HepG2 (cell line): ENCODE results near the gene APBB2. TPM values are rescaled to one million over a fixed set of nuclear protein-coding genes. Genes with fewer than 3 reads are reported as not detected.

Source experiments
- MEIS1 ChIP-seq: sonication (generic); formaldehyde crosslinking; IDR thresholded peaks from 2 replicates; pipeline ENCODE4 v1.9.0; 2021; ENCODE audit warnings: mild to moderate bottlenecking, missing genetic modification reagents, moderate library complexity, borderline replicate concordance
- NR2F1 ChIP-seq, 2 experiments: fragments of 450-650 bp in 1 of 2; formaldehyde crosslinking in 1 of 2; IDR thresholded peaks; 2 replicates each; pipeline versions ENCODE4 v1.5.0 to v1.6.1; 2016 to 2020; ENCODE audit warnings: mild to moderate bottlenecking in 1 of 2, missing compliant biosample characterization in 1 of 2, missing genetic modification reagents in 1 of 2, moderate library complexity in 1 of 2
- PCBP1 ChIP-seq: fragments of 200-400 bp; formaldehyde crosslinking; IDR thresholded peaks from 2 replicates; pipeline ENCODE4 v1.6.1; 2017; ENCODE audit warnings: mild to moderate bottlenecking, low read depth, low read length, borderline replicate concordance
- SMYD3 ChIP-seq: sonication (generic); formaldehyde crosslinking; IDR thresholded peaks from 2 replicates; pipeline ENCODE4 v1.8.1; 2023; ENCODE audit warnings: mild to moderate bottlenecking, missing genetic modification reagents
- SNAPC2 ChIP-seq: sonication (generic); formaldehyde crosslinking; IDR thresholded peaks from 2 replicates; pipeline ENCODE4 v1.8.1; 2022; ENCODE audit warnings: mild to moderate bottlenecking, missing genetic modification reagents
- SNRNP70 ChIP-seq: fragments of 200-400 bp; formaldehyde crosslinking; IDR thresholded peaks from 2 replicates; pipeline ENCODE4 v1.6.1; 2017; ENCODE audit warnings: mild to moderate bottlenecking, low read depth, low read length, moderate library complexity
- SOX5 ChIP-seq: IDR thresholded peaks from 2 replicates; pipeline ENCODE4 v1.6.1; 2016; ENCODE audit warnings: borderline replicate concordance
- ZNF382 ChIP-seq: sonication (generic); formaldehyde crosslinking; IDR thresholded peaks from 2 replicates; pipeline ENCODE4 v1.5.0; 2020; ENCODE audit warnings: missing genetic modification reagents, mild to moderate bottlenecking, borderline replicate concordance
- polyA plus RNA-seq, 8 experiments: library from polyadenylated mRNA; depleted of rRNA in 3 of 8; stranded (reverse) in 7 of 8; unstranded in 1 of 8; fragments of >200 nt; fragmentation: Illumina TruSeq in 4 of 8; extraction: Trizol in 4 of 8; gene quantifications; 2 replicates each; pipeline versions ENCODE4 v1.2.1 to v1.2.3, GENCODE V29; 2011 to 2016; ENCODE audit warnings: low read depth in 4 of 8, missing spikeins in 1 of 8, mixed read lengths in 1 of 8; ENCODE audit not compliant: insufficient read depth in 1 of 8
- total RNA-seq, 5 experiments: library from RNA; depleted of rRNA; stranded (reverse); fragments of >200 nt; fragmentation: Illumina TruSeq; extraction: Trizol; gene quantifications; 2 replicates each; pipeline ENCODE4 v1.2.3, GENCODE V29; 2016; ENCODE audit warnings: low read depth in 1 of 5
- TF ChIP-seq, protein P1 (sequence below): sonication (generic); formaldehyde crosslinking; IDR thresholded peaks from 2 replicates; pipeline ENCODE4 v1.5.0; 2020; ENCODE audit warnings: missing genetic modification reagents, mild to moderate bottlenecking, borderline replicate concordance
- TF ChIP-seq, protein P2 (sequence below): IDR thresholded peaks from 2 replicates; pipeline ENCODE4 v1.6.1; 2016; ENCODE audit warnings: low read depth, control low read depth
- TF ChIP-seq, protein P3 (sequence below): IDR thresholded peaks from 2 replicates; pipeline ENCODE4 v1.6.1; 2016; ENCODE audit warnings: low read depth, missing genetic modification reagents, missing compliant biosample characterization
- TF ChIP-seq, protein P4 (sequence below): sonication (generic); formaldehyde crosslinking; IDR thresholded peaks from 2 replicates; pipeline ENCODE4 v1.4.0; 2020; ENCODE audit warnings: missing genetic modification reagents

APBB2 gene
- total and polyA plus RNA-seq, 2 of the 13 experiments (the other 11 are each of a cell fraction or from before 2014, with no cell fraction given): 11.7 to 17.0 TPM

DNA sequence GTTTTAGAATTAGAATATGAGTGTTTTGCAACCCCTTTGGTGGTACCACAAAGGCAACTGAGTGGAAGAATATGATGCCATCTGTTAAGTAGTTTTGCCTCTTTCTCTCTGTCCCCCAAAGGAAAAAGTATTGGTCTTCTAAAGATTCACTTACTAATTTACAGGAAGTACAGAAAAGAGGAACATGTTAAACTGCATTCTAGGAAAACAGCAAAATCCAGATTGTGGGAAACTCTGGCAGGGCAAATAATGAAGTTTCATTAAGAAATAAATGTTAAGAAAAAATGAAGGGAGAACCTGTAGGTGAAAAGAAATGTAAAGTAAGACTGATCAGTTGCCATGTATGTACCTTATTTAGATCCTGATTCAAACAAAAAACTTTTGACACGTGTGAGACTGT lies 425.3 kb downstream of the APBB2 start (continued):
- TF ChIP-seq MEIS1 (CRISPR knock-in tag) (no peak), NR2F1 (CRISPR knock-in tag; IDR thresholded peaks at IDR 0.05) (no peak), ZNF382 (CRISPR knock-in tag) (no peak), PCBP1 (no peak), SMYD3 (CRISPR knock-in tag) (no peak), SOX5 (CRISPR knock-in tag) (no peak), SNRNP70 (no peak), SNAPC2 (no peak)
- TF ChIP-seq, protein P1, sequence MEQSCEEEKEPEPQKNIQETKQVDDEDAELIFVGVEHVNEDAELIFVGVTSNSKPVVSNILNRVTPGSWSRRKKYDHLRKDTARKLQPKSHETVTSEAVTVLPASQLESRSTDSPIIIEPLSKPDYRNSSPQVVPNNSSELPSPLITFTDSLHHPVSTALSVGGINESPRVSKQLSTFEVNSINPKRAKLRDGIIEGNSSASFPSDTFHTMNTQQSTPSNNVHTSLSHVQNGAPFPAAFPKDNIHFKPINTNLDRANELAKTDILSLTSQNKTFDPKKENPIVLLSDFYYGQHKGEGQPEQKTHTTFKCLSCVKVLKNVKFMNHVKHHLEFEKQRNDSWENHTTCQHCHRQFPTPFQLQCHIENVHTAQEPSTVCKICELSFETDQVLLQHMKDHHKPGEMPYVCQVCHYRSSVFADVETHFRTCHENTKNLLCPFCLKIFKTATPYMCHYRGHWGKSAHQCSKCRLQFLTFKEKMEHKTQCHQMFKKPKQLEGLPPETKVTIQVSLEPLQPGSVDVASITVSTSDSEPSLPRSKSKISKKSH (CRISPR knock-in tag): no peak
- TF ChIP-seq, protein P2, sequence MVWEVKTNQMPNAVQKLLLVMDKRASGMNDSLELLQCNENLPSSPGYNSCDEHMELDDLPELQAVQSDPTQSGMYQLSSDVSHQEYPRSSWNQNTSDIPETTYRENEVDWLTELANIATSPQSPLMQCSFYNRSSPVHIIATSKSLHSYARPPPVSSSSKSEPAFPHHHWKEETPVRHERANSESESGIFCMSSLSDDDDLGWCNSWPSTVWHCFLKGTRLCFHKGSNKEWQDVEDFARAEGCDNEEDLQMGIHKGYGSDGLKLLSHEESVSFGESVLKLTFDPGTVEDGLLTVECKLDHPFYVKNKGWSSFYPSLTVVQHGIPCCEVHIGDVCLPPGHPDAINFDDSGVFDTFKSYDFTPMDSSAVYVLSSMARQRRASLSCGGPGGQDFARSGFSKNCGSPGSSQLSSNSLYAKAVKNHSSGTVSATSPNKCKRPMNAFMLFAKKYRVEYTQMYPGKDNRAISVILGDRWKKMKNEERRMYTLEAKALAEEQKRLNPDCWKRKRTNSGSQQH (CRISPR knock-in tag): no peak
- TF ChIP-seq, protein P3, sequence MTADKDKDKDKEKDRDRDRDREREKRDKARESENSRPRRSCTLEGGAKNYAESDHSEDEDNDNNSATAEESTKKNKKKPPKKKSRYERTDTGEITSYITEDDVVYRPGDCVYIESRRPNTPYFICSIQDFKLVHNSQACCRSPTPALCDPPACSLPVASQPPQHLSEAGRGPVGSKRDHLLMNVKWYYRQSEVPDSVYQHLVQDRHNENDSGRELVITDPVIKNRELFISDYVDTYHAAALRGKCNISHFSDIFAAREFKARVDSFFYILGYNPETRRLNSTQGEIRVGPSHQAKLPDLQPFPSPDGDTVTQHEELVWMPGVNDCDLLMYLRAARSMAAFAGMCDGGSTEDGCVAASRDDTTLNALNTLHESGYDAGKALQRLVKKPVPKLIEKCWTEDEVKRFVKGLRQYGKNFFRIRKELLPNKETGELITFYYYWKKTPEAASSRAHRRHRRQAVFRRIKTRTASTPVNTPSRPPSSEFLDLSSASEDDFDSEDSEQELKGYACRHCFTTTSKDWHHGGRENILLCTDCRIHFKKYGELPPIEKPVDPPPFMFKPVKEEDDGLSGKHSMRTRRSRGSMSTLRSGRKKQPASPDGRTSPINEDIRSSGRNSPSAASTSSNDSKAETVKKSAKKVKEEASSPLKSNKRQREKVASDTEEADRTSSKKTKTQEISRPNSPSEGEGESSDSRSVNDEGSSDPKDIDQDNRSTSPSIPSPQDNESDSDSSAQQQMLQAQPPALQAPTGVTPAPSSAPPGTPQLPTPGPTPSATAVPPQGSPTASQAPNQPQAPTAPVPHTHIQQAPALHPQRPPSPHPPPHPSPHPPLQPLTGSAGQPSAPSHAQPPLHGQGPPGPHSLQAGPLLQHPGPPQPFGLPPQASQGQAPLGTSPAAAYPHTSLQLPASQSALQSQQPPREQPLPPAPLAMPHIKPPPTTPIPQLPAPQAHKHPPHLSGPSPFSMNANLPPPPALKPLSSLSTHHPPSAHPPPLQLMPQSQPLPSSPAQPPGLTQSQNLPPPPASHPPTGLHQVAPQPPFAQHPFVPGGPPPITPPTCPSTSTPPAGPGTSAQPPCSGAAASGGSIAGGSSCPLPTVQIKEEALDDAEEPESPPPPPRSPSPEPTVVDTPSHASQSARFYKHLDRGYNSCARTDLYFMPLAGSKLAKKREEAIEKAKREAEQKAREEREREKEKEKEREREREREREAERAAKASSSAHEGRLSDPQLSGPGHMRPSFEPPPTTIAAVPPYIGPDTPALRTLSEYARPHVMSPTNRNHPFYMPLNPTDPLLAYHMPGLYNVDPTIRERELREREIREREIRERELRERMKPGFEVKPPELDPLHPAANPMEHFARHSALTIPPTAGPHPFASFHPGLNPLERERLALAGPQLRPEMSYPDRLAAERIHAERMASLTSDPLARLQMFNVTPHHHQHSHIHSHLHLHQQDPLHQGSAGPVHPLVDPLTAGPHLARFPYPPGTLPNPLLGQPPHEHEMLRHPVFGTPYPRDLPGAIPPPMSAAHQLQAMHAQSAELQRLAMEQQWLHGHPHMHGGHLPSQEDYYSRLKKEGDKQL (CRISPR knock-in tag): no peak
- TF ChIP-seq, protein P4, sequence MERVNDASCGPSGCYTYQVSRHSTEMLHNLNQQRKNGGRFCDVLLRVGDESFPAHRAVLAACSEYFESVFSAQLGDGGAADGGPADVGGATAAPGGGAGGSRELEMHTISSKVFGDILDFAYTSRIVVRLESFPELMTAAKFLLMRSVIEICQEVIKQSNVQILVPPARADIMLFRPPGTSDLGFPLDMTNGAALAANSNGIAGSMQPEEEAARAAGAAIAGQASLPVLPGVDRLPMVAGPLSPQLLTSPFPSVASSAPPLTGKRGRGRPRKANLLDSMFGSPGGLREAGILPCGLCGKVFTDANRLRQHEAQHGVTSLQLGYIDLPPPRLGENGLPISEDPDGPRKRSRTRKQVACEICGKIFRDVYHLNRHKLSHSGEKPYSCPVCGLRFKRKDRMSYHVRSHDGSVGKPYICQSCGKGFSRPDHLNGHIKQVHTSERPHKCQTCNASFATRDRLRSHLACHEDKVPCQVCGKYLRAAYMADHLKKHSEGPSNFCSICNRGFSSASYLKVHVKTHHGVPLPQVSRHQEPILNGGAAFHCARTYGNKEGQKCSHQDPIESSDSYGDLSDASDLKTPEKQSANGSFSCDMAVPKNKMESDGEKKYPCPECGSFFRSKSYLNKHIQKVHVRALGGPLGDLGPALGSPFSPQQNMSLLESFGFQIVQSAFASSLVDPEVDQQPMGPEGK (CRISPR knock-in tag): no peak
- TF ChIP-seq, all 625 proteins: peak for 0
